NCI-H2196 treated with DMSO at 0.1 percent for 48 hours (cell line): ENCODE measurements around the gene ATP5F1D.
A peak's percentile ranks its signal among the peaks of the same experiment; 100 is the strongest.
"Not testable (repeated sequence)": the region's sequence is repeated elsewhere in the genome, so short reads cannot be mapped to it uniquely, and the experiment has no call there.

ENCODE experiments used
- DNase-seq: peaks from one replicate; lab custom pipeline; 2025; ENCODE audit not compliant: unreplicated experiment; lab: John Stamatoyannopoulos, UW

The ATP5F1D gene

DNA sequence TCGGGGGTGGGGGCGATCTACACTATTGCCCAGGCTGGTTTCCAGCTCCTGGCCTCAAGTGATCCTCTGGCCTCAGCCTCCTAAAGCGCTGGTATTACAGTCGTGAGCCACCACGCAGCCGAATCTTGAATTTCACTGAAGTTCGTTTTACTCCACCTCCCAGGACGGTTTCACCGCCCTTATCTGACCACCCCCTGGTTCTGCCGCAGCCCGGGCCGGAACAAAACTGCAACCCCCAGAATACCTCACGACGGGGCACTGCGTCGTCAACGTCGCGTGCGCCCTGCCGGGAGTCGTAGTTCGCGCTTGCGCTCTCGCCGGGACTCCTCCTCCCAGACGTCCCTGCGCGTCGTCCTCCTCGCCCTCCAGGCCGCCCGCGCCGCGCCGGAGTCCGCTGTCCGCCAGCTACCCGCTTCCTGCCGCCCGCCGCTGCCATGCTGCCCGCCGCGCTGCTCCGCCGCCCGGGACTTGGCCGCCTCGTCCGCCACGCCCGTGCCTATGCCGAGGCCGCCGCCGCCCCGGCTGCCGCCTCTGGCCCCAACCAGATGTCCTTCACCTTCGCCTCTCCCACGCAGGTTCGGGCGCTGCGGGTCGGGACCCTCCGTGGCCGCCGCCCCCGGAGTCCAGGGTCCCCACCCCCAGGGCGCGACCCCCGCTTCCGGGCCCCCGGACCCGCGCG, at the start of gene ATP5F1D:
ATP5F1D (plus strand) TSS at position 335 of the 679 bp plus-strand sequence; CDS start at position 435, 100 bp downstream.
- peak; percentile 92 for DNase-seq

DNA sequence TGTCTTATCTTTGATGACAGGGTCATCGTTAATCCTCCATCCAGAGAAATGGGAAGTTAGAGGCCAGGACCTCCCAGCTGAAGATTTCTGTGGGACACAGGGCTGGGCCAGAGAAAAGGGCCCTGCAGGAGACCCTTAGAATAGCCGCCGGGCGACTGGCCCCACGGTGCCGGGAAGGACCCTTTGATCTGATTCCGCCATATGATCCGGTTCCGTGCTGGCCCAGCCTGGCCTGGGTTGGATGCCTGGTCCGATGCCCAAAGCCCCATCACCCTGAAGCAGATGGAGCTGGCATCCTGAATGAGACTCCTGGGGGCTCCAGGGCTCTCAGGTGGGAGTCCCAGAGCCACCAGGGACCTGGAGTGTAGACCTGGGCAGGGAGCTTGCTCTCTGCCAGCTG, 42.0 kb upstream of the ATP5F1D start:
- DNase-seq: no peak

DNA sequence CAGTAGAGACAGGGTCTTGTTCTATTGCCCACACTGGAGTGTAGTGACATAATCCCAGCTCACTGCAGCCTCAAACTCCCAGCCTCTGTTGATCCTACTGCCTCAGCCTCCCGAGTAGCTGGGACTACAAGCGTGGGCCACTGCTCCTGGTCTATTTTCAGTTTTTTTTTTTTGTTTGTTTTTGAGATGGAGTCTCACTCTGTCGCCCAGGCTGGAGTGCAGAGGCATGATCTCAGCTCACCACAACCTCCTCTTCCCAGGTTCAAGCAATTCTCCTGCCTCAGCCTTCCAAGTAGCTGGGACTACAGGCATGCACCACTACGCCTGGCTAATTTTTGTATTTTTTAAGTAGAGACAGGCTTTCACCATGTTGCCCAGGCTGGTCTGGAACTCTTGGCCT, 40.9 kb upstream of the ATP5F1D start:
- DNase-seq: not testable (repeated sequence)

DNA sequence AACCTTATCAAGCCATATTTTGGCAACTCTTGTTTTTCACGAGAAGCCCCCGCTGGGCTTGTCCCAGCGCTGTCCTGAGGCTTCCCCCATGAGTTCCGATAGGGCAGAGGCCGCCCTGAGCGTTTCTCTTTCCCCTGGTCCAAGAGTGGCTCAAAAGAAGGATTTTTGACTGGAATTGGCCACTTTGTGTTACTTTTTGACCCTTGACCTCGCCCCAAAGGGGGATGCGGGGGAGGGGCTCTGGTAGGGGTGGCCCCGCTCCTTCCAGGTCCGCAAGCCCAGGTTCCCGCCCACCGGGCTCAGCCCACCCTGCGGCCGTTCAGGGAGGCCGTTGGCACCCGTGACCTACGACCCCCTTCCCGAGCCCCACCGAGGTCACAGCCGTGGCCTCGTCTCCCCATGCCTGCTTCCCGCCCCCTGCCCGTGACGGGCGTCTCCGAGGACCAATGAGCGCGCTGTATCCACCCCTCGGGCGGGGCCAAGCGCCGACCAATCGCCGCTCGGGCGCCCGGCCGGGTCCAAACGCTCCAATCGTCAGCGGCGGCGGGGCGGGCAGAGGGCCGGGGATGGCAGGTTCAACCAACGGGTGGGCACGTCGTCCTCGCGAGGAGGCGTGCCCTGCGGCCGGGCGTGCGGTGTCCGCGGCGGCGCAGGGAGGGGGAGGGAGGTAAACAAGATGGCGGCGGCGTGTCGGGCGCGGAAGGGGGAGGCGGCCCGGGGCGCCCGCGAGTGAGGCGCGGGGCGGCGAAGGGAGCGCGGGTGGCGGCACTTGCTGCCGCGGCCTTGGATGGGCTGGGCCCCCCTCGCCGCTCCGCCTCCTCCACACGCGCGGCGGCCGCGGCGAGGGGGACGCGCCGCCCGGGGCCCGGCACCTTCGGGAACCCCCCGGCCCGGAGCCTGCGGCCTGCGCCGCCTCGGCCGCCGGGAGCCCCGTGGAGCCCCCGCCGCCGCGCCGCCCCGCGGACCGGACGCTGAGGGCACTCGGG, 36.1 kb upstream of the ATP5F1D start, which contains the start of gene STK11:
STK11 (plus strand) TSS at position 665 of the 986 bp plus-strand sequence. CDS start 1,136 bp downstream, outside the sequence.
- DNase-seq: peak; percentile 93

DNA sequence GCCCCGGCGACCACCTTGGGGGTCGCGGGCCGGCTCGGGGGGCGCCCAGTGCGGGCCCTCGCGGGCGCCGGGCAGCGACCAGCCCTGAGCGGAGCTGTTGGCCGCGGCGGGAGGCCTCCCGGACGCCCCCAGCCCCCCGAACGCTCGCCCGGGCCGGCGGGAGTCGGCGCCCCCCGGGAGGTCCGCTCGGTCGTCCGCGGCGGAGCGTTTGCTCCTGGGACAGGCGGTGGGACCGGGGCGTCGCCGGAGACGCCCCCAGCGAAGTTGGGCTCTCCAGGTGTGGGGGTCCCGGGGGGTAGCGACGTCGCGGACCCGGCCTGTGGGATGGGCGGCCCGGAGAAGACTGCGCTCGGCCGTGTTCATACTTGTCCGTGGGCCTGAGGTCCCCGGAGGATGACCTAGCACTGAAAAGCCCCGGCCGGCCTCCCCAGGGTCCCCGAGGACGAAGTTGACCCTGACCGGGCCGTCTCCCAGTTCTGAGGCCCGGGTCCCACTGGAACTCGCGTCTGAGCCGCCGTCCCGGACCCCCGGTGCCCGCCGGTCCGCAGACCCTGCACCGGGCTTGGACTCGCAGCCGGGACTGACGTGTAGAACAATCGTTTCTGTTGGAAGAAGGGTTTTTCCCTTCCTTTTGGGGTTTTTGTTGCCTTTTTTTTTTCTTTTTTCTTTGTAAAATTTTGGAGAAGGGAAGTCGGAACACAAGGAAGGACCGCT, 35.2 kb upstream of the ATP5F1D start:
- no peak for DNase-seq

DNA sequence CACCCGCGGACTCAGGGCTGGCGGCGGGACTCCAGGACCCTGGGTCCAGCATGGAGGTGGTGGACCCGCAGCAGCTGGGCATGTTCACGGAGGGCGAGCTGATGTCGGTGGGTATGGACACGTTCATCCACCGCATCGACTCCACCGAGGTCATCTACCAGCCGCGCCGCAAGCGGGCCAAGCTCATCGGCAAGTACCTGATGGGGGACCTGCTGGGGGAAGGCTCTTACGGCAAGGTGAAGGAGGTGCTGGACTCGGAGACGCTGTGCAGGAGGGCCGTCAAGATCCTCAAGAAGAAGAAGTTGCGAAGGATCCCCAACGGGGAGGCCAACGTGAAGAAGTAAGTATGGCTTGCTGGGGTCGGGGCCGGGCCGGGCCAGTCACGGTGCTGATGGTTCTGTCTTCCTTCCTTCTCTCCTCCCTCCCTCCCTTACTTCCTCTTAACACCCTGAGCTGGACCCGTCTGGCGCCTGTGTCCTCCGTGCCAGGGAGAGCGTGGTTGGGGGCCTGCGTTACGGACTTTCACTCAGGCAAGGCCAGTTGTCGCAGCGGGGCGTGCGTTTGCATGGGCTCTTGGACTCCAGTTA, 34.6 kb upstream of the ATP5F1D start:
- no peak for DNase-seq

DNA sequence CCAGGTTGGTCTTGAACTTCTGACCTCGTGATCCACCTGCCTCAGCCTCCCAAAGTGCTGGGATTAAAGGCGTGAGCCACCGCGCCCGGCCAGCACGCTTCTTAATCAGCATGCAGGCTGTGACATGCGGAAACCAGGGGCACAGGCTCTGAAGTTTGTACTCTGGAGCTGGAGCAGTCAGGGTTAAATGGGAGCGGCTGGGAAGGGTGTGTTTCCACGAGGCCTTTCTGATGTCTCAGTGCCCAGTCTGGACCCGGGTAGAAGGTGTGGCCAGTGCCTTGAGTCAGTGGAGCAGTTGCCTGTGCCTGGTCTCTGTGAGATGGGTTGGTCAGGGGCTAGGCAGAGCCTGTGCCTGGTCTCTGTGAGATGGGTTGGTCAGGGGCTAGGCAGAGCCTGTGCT, 32.7 kb upstream of the ATP5F1D start:
- DNase-seq: not testable (repeated sequence)

DNA sequence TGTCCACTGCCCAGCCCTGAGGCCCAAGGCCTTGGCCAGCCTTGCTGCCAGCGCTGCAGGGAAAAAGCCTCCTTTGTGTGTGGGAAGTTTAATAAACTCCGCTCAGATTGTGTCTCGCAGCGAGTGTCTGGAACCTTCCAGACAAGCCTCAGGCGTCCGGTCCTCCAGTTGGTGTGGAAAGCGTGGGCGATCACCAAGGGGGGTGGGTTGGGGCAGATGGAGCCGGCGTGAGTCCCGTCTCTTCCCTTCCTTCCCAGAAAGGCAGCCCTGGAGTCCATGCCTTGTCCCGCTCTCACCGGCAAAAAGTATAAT, 31.4 kb upstream of the ATP5F1D start:
- DNase-seq: no peak

DNA sequence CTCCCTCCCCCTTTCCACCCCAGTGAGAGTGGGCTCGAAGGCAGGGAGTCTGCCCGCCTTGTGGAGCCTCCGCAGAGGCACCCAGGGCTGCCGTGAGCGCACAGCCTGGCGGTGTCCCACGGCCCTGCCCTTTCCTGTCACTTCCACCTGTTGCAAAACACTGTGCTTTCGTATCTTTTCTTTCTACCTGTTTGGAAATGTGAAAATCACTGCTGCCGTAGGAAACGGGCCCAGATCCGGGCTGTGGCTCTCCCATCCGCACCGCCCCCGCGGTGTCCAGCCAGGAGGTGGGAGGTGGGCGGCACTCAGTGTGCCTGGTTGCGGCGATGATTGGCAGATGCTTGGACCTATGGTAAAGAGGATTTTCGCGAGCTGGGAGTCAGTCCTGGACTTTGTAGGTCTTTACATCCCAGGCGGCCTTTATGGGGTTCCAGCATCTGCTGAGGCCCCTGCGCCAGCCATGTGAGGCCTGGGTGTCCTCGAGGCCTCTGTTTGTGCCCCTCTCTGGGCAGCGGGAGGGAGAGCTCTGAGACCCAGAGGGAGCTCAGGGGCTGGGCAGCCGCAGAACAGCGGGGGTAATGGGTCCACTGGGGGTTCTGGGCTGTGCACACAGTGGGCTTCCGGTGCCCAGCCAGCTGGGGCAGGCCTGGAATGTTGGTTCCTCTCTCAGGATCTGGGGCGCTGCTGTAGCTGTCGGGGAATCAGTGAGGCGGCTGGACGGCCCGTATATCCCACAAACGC, 29.9 kb upstream of the ATP5F1D start:
- DNase-seq: no peak

DNA sequence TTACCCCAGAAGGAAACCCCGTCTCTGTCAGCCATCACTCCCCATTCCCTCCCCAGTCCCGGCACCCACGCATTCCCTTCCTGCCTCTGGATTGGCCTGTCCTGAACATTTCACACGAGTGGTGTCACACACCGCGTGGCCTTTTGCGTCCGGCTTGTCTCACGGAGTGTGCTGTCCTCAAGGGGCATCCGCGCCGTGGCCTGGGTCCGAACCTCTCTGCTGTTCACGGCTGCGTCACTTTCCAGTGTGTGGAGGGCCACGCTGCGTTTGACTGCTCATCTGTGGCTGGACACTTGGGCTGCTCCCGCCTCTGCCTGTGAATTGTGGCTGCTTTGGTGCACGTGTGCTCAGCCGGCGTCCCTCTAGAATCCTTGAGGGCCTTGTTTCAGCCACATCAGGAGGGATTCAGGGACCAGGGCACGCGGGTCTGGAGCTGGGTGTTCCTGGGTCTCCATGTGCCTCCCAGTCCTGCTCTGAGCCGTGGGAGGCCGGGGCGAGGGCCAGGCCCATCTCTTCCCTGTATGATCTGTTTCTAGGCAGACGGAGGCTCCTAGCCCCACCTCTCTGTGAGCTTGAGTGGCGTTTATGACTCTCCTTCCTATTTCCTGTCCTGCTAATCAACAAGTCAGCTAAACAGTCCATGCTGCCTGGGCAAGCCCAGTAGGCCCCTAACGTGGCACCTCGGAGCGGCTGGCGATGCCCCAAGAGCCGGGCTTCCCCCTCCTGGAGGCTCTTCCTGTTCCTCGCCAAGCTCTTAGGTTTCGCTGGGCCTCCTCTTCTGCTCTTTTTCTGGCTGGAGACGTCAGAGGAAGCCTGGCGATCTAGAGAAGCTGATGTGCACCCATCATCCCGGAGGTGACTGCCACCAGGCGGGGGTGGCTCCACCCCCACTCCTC, 27.9 kb upstream of the ATP5F1D start:
- DNase-seq: peak; percentile 82

DNA sequence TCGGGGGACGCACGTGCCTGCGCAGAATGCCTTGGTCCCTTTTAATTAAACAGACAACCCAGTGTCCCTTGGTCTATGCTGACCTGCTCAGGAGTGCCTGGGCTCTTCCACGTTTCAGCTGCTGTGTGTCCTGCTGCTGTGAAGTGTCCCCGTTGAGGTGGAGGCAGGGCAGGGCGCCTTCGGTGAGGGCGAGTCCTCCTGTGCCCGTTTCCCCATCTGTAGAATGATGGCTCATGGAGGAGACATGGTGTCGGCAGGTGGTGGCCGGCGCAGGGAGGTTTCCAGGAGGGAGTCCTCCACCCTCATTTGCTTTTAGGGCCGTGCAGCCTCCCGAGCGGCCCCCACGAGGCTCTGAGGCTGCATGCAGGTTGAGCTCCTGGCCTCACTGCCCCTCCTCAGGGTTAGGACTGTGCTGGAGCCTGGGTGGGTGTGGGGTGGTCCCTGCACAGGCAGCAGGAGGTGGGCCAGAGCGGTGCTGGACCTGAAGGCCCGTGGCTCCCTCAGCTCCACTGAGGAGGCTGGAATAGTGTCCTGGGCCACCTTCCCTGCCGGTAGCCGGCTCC, 27.2 kb upstream of the ATP5F1D start:
- no peak for DNase-seq

DNA sequence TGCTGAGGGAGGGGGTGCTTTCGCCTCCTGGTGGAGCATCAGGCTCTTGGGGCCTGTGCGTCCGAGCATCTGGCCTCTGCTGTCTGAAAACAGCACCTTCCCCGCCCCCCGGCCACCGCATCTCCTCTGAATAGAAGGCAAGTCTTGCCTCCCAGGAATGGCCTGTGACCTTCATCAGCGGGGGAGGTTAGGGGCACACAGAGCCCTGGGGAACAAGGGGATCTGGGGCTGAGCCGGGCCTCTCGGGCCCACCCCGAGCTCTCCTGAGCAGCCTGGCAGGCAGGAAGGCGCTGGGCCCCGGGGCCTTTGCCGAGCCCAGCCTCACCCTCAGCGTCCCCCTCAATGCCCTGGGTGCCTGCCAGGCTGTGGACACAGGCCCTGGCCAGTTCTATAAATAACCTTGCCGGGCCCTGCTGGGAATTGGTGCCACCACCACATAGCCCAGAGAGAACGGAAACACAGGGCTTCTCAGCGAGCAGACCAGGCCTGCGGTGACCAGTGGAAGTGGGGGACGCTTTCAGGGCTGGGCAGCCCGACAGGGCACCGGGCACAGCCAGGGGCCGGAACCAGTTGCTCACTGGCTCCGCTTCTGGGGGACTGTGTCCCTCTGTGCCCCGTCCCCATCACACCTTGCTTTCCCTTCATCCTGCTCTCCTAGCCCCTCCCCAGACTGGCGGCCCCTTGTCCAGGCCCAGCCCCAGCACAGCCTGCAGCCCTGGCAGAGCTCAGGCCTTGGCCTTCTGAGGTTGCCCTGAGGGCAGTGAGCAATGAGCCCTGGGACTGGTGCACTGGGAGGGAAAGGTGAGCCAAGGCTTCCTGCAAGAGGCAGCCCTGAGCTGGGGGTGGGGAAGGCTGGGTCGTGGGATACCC, 26.5 kb upstream of the ATP5F1D start:
- DNase-seq: no peak

DNA sequence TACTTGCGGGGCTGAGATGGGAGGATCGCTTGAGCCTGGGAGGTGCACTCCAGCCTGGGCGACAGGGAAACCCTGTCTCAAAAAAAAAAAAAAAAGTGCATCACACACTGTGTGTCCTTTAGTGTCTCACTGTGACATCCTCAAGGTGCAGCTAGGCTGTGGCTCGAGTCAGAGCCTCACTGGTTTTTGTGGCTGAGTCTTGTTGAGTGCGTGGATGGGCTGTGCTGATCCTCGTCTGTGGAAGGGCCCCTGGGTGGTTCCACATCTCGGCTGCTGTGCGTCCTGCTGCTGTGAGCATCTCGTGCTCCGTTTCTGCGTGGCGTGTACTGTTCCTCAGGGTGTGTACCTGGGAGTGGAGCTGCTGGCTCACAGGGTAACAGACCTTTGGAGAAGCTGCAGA, 24.8 kb upstream of the ATP5F1D start:
- DNase-seq: no peak

DNA sequence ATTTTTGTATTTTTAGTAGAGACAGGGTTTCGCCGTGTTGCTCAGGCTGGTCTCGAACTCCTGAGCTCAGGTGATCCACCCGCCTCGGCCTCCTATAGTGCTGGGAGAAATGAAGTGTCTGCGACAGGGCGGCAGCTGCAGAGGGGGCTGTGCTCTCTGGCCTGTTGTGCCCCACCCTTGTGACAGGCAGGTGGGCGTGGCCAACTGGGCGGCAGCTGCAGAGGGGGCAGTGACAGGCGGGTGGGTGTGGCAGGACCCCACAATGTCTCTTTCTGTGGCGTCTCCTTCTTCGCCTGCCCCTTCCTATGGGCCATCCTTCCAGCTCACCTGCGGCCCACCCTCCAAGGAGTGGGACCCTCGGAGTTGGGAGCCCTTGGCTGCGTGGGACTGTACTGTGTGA, 24.2 kb upstream of the ATP5F1D start:
- DNase-seq: no peak

DNA sequence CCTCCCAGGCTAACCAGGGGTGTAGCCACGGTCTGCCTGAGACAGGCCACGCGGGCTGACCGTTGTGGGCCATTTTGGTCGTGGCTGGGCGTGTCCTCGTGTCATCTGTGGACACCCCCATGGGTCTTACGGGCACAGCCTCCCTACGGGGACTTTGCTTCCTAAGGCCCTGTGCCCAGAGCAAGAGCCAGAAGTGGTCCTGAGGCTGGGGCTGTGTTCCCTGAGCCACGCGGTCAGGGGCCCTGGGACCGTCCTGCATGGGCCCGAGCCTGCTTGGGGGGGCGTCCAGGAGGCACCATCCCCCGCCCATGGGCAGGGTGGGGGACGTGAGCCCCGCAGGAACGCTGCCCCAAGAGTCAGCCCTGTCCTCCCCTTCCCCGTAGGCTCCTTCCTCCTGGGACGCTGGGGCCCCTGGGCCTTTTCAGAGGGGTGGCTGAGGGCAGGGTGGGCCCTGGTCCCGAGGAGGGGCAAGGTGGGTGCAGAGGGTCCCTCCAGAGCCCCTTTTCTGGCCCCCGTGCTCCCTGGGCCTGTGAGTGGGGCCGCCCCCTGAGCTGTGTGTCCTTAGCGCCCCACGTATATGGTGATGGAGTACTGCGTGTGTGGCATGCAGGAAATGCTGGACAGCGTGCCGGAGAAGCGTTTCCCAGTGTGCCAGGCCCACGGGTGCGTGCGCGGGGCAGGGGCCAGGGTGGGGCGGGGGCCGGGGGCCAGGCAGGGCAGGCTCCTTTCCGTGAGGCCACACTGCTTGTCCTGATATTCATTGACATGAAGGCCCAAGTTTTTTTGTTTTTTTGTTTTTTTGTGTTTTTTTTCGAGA, 22.6 kb upstream of the ATP5F1D start:
- no peak for DNase-seq

DNA sequence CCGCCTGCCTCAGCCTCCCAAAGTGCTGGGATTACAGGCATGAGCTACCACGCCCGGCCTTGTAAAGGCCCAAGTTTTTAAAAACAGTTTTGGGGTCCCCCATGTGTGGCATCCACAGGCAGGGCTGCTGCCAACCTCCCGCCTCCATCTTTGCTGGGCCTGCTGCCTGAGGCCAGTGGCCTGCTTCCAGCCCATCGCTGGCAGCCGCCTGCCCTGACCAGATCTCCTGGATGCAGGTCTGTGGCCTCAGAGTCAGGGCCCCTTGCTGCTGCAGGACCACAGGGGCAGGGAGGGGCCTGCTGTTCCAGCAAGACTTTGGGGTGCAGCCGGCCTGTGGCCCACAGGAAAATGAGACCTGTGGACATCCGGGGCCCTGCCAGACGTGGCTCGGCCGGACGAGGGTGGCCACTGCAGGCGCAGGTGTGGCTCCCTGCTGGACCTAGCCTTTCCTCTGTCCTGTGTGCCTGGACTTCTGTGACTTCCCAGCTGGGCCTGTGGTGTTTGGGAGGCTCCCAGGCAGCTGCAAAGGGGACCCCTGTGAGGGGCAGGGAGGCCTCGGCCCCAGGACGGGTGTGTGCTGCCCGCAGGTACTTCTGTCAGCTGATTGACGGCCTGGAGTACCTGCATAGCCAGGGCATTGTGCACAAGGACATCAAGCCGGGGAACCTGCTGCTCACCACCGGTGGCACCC, 21.6 kb upstream of the ATP5F1D start:
- DNase-seq: no peak

DNA sequence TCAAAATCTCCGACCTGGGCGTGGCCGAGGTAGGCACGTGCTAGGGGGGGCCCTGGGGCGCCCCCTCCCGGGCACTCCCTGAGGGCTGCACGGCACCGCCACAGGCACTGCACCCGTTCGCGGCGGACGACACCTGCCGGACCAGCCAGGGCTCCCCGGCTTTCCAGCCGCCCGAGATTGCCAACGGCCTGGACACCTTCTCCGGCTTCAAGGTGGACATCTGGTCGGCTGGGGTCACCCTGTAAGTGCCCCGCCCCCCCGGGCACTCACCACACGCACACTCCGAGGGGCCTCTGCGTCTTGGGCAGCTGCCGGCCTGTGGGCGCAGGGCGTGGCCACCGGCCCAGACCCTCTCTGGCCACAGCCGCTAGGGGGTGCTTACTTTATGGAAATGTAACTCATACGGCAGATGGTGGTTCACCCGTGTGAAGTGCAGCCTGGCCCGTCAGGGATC, 21.0 kb upstream of the ATP5F1D start:
- no peak for DNase-seq
